ENCODE measurements around the gene SLC25A34. TPM values are rescaled to one million over a fixed set of nuclear protein-coding genes. Genes with fewer than 3 reads are reported as not detected.

Gene SLC25A34
- total RNA-seq: 0.14 and 0.37 TPM in 2 replicates

DNA sequence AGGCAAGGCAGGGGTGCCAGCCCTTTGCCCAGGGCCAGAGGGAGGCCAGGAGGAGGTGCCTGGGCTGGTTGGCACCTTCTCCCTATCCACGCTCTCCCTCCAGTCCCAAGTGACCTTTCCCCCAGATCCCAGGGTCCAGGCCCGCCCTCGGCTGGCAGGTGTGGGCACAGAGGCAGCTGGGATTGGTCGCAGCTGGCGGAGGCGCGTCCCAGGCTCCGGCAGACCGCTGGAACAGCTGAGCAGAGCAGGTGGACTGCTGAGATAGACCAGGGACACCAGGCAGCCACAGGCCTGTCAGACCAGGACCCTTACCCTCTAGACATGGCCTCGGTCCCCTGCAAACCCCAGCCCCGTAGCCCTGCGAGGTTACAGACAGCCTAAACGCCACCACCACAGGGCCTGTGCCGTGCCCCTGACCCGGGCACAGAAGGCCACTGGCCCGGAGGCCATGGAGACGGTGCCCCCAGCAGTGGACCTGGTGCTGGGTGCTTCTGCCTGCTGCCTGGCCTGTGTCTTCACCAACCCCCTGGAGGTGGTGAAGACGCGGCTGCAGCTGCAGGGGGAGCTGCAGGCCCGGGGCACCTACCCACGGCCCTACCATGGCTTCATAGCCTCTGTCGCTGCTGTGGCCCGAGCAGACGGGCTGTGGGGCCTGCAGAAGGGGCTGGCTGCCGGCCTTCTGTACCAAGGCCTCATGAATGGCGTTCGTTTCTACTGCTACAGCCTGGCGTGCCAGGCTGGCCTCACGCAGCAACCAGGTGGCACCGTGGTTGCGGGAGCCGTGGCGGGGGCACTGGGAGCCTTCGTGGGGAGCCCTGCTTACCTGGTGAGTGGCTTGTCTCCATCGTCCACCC lies at the start of gene SLC25A34:
Gene SLC25A34, plus strand, starts transcription at position 221 of the 854 bp plus-strand sequence. Its CDS starts 228 bp downstream, at position 449.

DNA sequence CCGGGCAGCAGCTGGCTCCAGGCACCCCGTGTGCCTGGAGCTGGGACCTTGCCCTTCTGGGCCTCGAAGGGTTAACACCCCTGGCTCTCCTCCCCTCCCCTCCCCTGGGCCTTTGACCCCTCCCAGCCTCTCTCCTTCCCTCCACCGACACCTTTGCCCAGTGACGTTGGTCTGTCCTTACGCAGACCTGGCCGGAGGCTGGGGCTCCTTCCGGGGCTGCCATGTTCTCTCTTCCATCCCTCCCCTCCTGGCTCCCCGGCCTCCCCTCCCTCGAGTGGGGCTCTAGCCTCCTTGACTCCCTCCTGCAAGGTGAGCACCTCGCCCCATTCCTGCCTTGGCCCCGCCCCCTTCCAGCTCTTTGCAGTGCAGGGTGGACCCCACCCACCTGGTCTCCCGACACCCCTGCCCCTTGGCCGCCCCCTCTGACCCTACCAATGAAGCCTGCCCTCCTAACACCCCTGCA lies 6.3 kb downstream of the SLC25A34 start, which contains the start of gene TMEM82:
Gene TMEM82, plus strand, starts transcription at position 161 of the 463 bp plus-strand sequence. Its CDS starts 61 bp downstream, at position 222.

DNA sequence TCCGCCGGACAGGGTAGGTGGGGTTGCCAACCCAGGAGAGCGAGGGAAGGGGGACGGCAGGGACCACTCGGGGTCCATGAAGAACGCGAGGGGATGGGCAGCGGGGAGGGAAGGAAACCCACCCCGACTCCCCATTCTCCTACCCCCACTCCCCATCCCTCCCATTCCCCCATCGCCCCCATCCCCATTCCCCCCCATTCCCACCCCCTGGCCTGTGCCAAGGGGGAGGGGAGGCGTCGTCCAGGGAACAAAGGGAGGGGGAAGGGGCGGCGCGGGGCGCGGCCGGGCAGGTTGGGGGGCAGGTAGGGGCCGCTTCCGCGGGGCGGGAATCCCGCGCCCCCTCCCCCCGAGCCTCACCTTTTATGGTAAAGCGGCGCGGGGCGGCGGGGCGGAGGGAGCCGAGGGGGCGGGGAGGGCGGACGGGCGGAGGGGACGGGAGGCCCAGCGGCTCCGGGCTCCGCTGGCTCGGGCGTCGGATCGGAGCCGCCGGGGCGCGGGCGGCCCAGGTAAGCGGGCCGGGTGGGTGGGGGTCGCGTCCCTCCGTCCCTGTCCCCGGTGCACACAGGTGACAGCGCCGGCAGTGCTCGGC lies 22.4 kb downstream of the SLC25A34 start, which contains the start of gene FBLIM1:
Gene FBLIM1, plus strand, starts transcription at position 453 of the 589 bp plus-strand sequence. CDS start 6,189 bp downstream, outside the sequence.

Other genes with a start within 250 kb of the SLC25A34 start
- 3.9 and 5.5 TPM in 2 replicates for gene CASP9, start 212.0 kb upstream of the SLC25A34 start, total RNA-seq
- 13.9 and 15.4 TPM in 2 replicates for gene DNAJC16, start 209.4 kb upstream of the SLC25A34 start, total RNA-seq
- gene AGMAT, start 151.2 kb upstream of the SLC25A34 start, total RNA-seq: 0.83 and 1.6 TPM in 2 replicates
- 10.0 and 14.5 TPM in 2 replicates for gene DDI2, start 118.8 kb upstream of the SLC25A34 start, total RNA-seq
- 49.2 and 83.8 TPM in 2 replicates for gene PLEKHM2, start 51.9 kb upstream of the SLC25A34 start, total RNA-seq
- not detected in 2 replicates for gene TMEM82, start 6.2 kb downstream of the SLC25A34 start, total RNA-seq
- 34.3 and 44.1 TPM in 2 replicates for gene FBLIM1, start 22.5 kb downstream of the SLC25A34 start, total RNA-seq
- gene UQCRHL, start 71.4 kb downstream of the SLC25A34 start, total RNA-seq: 4.4 and 11.4 TPM in 2 replicates
- 10.4 and 14.3 TPM in 2 replicates for gene SPEN, start 111.4 kb downstream of the SLC25A34 start, total RNA-seq
- 37.0 and 40.1 TPM in 2 replicates for gene ZBTB17, start 239.8 kb downstream of the SLC25A34 start, total RNA-seq